Activated CD4-positive, alpha-beta T cell treated with anti-CD3 and anti-CD28 coated beads for 24 hours (primary cell): ENCODE results near the gene PLXDC1.
"Not testable (repeated sequence)": the region's sequence is repeated elsewhere in the genome, so short reads cannot be mapped to it uniquely, and the experiment has no call there.

Experiments
- DNase-seq, 2 donors: peaks; one replicate each; pipeline ENCODE4 v3.0.0-alpha.2; 2020; ENCODE audit warnings: low read depth in 2 of 2

PLXDC1 gene

GRCh38 chr17:39181303-39181702, 29.9 kb upstream of the PLXDC1 start:
- DNase-seq: no peak

- no peak for DNase-seq
These were observed 27.1 kb upstream of the PLXDC1 start for GRCh38 chr17:39178536-39178935.

- DNase-seq: no peak
These were observed 25.8 kb upstream of the PLXDC1 start for GRCh38 chr17:39177256-39177655.

- no peak for DNase-seq
These were observed 24.3 kb upstream of the PLXDC1 start for GRCh38 chr17:39175695-39176093.

- DNase-seq: peak; percentile 63 to 73
These were observed 23.7 kb upstream of the PLXDC1 start for GRCh38 chr17:39174920-39175694.

GRCh38 chr17:39173526-39174274, 22.3 kb upstream of the PLXDC1 start:
- no peak for DNase-seq

- no peak for DNase-seq
These were observed 21.6 kb upstream of the PLXDC1 start for GRCh38 chr17:39173080-39173479.

- DNase-seq: no peak
These were observed 20.5 kb upstream of the PLXDC1 start for GRCh38 chr17:39171933-39172332.

- no peak for DNase-seq
These were observed 19.1 kb upstream of the PLXDC1 start for GRCh38 chr17:39170558-39170957.

GRCh38 chr17:39170109-39170508, 18.7 kb upstream of the PLXDC1 start:
- DNase-seq: no peak

- no peak for DNase-seq
These were observed 18.1 kb upstream of the PLXDC1 start for GRCh38 chr17:39169518-39169917.

GRCh38 chr17:39169101-39169500, 17.7 kb upstream of the PLXDC1 start:
- DNase-seq: no peak

- not testable (repeated sequence) for DNase-seq
These were observed 17.1 kb upstream of the PLXDC1 start for GRCh38 chr17:39168503-39168902.

GRCh38 chr17:39167476-39167875, 16.0 kb upstream of the PLXDC1 start:
- DNase-seq: no peak

GRCh38 chr17:39166437-39167335, 15.2 kb upstream of the PLXDC1 start:
- no peak for DNase-seq

- no peak for DNase-seq
These were observed 14.5 kb upstream of the PLXDC1 start, which contains the start of gene ARL5C for GRCh38 chr17:39165841-39166349. Gene ARL5C, minus strand, starts transcription at chr17:39166161. Its CDS starts 401 bp downstream, at chr17:39165760.

GRCh38 chr17:39165178-39165840, 13.9 kb upstream of the PLXDC1 start:
- no peak for DNase-seq

- peak; percentile 63 to 68 for DNase-seq
These were observed 13.3 kb upstream of the PLXDC1 start for GRCh38 chr17:39164675-39165143.

- no peak for DNase-seq
These were observed 10.5 kb upstream of the PLXDC1 start for GRCh38 chr17:39161962-39162361.

GRCh38 chr17:39158623-39159022, 7.2 kb upstream of the PLXDC1 start:
- DNase-seq: no peak

GRCh38 chr17:39156491-39156890, 5.1 kb upstream of the PLXDC1 start:
- no peak for DNase-seq
